Caco-2 (cell line): ENCODE data around the gene HOXA1. TPM values are rescaled to one million over a fixed set of nuclear protein-coding genes. Genes with fewer than 3 reads are reported as not detected.

Experiments
- BruUV-seq: library from RNA; stranded (reverse); fragments of 400-500 nt; replicated peaks from 2 replicates; lab custom pipeline; 2021; lab: Mats Ljungman, UMichigan
- CTCF ChIA-PET: fragments of 300-600 bp; sonication (Branson Sonifier 250); formaldehyde crosslinking; loops from one replicate; lab custom pipeline; 2022; ENCODE audit warnings: antibody characterized with exemption; lab: Charles Lee
- POLR2A ChIA-PET: fragments of 300-600 bp; sonication (Branson Sonifier 250); formaldehyde crosslinking; loops from one replicate; lab custom pipeline; 2022; ENCODE audit warnings: antibody characterized with exemption; lab: Charles Lee
- DNase-seq, 2 experiments: peaks; one replicate each; pipeline versions ENCODE4 v3.0.0 to v3.0.0-alpha.2; 2020 to 2022
- H3K27me3 ChIP-seq: replicated peaks from 2 replicates; pipeline ENCODE4 v1.6.0; 2011; ENCODE audit warnings: low read length; ENCODE audit not compliant: control insufficient read depth, insufficient read depth
- H3K36me3 ChIP-seq: 2 replicates; pipeline ENCODE4 v1.5.1; 2011; ENCODE audit warnings: low read length; ENCODE audit not compliant: control insufficient read depth, insufficient read depth
- H3K4me1 ChIP-seq: fragments of 250-450 bp; sonication (Bioruptor Pico); 2 replicates; pipeline ENCODE4 v1.5.1; 2020; ENCODE audit warnings: mild to moderate bottlenecking
- H3K4me3 ChIP-seq: 2 replicates; pipeline ENCODE4 v1.5.1; 2011; ENCODE audit warnings: low read depth, mild to moderate bottlenecking, control low read depth, low read length
- H3K9me3 ChIP-seq: fragments of 250-450 bp; sonication (Bioruptor Pico); 2 replicates; pipeline ENCODE4 v1.5.1; 2020; ENCODE audit warnings: mild to moderate bottlenecking, moderate library complexity
- H3K27ac Mint-ChIP-seq: one replicate; pipeline ENCODE4 v1.8.0; 2022; ENCODE audit warnings: mixed read lengths; ENCODE audit not compliant: unreplicated experiment
- H3K27me3 Mint-ChIP-seq: one replicate; pipeline ENCODE4 v1.8.0; 2022; ENCODE audit warnings: mixed read lengths; ENCODE audit not compliant: insufficient read depth, unreplicated experiment
- H3K36me3 Mint-ChIP-seq: one replicate; pipeline ENCODE4 v1.8.0; 2022; ENCODE audit warnings: mild to moderate bottlenecking, mixed read lengths; ENCODE audit not compliant: insufficient read depth, unreplicated experiment
- H3K4me1 Mint-ChIP-seq: one replicate; pipeline ENCODE4 v1.8.0; 2022; ENCODE audit warnings: low read depth, mixed read lengths; ENCODE audit not compliant: unreplicated experiment
- H3K4me3 Mint-ChIP-seq: one replicate; pipeline ENCODE4 v1.8.0; 2022; ENCODE audit warnings: mild to moderate bottlenecking, moderate library complexity, mixed read lengths; ENCODE audit not compliant: unreplicated experiment
- H3K9me3 Mint-ChIP-seq: one replicate; pipeline ENCODE4 v1.8.0; 2022; ENCODE audit warnings: mixed read lengths; ENCODE audit not compliant: unreplicated experiment
- intact Hi-C: fragments of 100-400 bp; cut with micrococcal nuclease; formaldehyde crosslinking; loops from one replicate; pipeline ENCODE4 v1.10.0; 2022; ENCODE audit not compliant: unreplicated experiment
- total RNA-seq: library from RNA; stranded (reverse); gene quantifications from 2 replicates; pipeline ENCODE4 v1.2.3, GENCODE V29; 2022
- TF ChIP-seq, protein P1 (sequence below), 2 experiments: fragments of 200-600 bp in 1 of 2; IDR thresholded peaks; 1 replicate in 1 of 2; 2 replicates in 1 of 2; pipeline versions ENCODE4 v1.5.1 to v1.8.0; 2011 to 2022; ENCODE audit warnings: antibody characterized with exemption in 1 of 2, control low read depth in 1 of 2, inconsistent platforms in 1 of 2, low read depth in 1 of 2, low read length in 1 of 2, mild to moderate bottlenecking in 1 of 2, moderate library complexity in 1 of 2; ENCODE audit not compliant: insufficient read depth in 1 of 2, severe bottlenecking in 1 of 2, unreplicated experiment in 1 of 2

HOXA1 gene
- total RNA-seq, 1 experiment from 2014 or later = 18.5 TPM

DNA sequence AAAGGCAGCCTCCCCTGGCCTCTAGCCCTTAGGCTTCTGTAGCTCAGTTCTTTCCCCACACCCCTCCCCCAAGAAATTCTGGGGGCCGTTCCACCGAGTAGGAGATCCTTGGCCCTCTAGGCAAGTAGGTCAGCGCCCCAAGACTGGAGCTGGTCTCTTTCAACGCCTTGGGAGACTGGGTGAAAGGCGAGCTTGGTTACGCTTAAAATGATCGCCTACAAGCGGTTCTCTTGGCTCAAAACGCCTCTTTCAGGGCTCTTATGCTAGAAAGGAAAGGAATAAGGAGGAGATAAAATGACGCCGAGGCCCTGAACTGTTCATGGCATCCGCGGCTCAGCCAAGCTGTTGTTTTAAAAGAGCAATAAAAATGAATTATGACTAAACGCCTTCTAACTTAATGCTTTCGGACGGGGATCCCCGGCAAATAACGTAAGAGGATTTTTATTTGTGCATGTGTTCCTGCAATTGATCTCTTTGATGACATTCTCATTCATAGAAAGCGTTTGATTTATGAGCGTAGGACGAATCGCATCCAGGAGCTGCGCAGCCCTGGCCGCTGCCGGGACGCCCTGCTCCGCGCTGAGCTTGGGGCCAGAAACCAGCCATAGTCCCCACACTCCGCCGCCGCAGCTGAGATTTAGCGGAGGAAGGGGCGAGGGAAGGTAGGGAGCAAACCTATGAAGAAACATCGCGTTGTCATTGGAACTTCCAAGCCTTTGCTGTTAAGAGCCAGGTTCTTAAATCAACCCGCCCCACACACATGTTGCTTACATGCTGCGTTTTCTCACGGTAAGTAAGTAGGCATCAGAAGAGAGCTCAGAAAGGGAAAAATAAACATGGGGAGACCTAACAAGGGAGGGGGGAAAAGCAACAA is 3.0 kb upstream of the HOXA1 start:
- H3K36me3 Mint-ChIP-seq = peaks cover 33% of the 10 kb centered on the region
- TF ChIP-seq, protein P1, sequence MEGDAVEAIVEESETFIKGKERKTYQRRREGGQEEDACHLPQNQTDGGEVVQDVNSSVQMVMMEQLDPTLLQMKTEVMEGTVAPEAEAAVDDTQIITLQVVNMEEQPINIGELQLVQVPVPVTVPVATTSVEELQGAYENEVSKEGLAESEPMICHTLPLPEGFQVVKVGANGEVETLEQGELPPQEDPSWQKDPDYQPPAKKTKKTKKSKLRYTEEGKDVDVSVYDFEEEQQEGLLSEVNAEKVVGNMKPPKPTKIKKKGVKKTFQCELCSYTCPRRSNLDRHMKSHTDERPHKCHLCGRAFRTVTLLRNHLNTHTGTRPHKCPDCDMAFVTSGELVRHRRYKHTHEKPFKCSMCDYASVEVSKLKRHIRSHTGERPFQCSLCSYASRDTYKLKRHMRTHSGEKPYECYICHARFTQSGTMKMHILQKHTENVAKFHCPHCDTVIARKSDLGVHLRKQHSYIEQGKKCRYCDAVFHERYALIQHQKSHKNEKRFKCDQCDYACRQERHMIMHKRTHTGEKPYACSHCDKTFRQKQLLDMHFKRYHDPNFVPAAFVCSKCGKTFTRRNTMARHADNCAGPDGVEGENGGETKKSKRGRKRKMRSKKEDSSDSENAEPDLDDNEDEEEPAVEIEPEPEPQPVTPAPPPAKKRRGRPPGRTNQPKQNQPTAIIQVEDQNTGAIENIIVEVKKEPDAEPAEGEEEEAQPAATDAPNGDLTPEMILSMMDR (IDR thresholded peaks at IDR 0.05; ENCODE audit: insufficient read depth in 1 of 2, low read depth in 1 of 2, low read length in 1 of 2, severe bottlenecking in 1 of 2, unreplicated experiment in 1 of 2) = no peak
- intact Hi-C loops = no loop called here
- no peaks in the 10 kb centered on the region for H3K9me3 Mint-ChIP-seq
- CTCF ChIA-PET = interaction anchor here (0.7 kb wide), 1 partner anchor 248 kb away, joined by 3 read pairs; no protein-coding TSS in a partner anchor
- POLR2A ChIA-PET = no interaction called here
- Histone ChIP-seq H3K27me3 (no peaks in the 10 kb centered on the region), H3K4me1 (peaks cover 10% of the 10 kb centered on the region), H3K9me3 (no peaks in the 10 kb centered on the region), H3K4me3 (no peak overlapping the region), H3K36me3 (no peaks in the 10 kb centered on the region)
- H3K27ac Mint-ChIP-seq = no peak overlapping the region
- TSS peak; percentile 5 for BruUV-seq
- no peak for DNase-seq
- H3K4me3 Mint-ChIP-seq = peak overlapping the region; percentile 87
- H3K4me1 Mint-ChIP-seq = peaks cover 30% of the 10 kb centered on the region
- H3K27me3 Mint-ChIP-seq = no peaks in the 10 kb centered on the region

DNA sequence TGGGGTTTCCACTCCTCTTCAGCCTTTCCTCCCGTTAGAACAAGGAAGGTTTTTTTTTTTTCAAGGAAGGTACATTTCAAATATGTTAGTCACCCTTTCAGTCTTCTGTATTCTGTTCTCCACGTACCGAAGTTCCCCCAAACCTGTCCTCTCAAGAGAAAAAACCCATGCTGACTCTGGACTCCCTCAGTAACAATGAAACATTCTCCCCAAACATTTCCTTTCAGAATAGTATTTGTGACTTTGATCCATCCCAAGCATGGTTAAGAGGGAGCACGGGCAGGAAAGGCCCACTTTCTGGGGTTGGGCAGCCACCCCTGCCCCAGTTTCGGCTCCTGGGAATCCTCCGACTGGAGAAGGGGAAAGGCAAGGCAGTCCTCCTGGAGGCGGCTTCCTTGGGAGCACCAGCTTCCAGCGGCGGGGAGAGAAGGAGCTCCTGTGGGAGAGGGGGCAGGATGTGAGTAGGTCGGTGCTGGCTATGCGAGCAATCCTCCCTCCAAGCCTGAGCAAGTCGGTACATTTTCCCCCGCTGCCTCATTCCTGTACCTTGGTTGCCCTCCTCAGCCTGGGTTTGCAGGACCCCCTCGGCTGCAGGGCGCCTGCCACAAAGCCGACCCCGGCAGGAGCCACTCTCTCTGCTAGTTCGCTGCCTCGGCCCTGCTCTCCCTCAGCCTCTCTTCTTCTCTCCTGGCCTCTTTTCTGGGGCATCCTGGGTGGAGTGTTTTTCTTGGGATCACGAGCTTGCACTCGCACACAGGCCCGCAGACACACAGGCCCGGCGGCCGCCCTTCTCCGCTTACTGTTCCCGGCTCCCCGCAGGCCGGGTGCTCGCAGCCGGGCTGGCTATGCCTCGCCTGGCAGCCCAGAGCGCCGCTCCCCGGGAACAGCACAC is 2.1 kb upstream of the HOXA1 start:
- Histone ChIP-seq H3K36me3 (no peaks in the 10 kb centered on the region), H3K27me3 (no peaks in the 10 kb centered on the region), H3K9me3 (no peaks in the 10 kb centered on the region), H3K4me3 (peak overlapping the region; percentile 86), H3K4me1 (peaks cover 10% of the 10 kb centered on the region)
- BruUV-seq = no TSS peak
- intact Hi-C loops = loop anchor here (2.0 kb wide), 1 partner anchor 59 kb away; no protein-coding TSS in a partner anchor
- POLR2A ChIA-PET = no interaction called here
- peak overlapping the region; percentile 87 for H3K4me3 Mint-ChIP-seq
- CTCF ChIA-PET = interaction anchor here (0.7 to 2.1 kb wide), 3 partner anchors 13 to 247 kb away, joined by 3 to 7 read pairs (median 3); no protein-coding TSS in a partner anchor
- peaks cover 35% of the 10 kb centered on the region for H3K4me1 Mint-ChIP-seq
- DNase-seq = no peak
- TF ChIP-seq, protein P1 (IDR thresholded peaks at IDR 0.05; ENCODE audit: insufficient read depth in 1 of 2, low read depth in 1 of 2, low read length in 1 of 2, severe bottlenecking in 1 of 2, unreplicated experiment in 1 of 2) = no peak
- no peaks in the 10 kb centered on the region for H3K9me3 Mint-ChIP-seq
- peak overlapping the region; percentile 74 for H3K27ac Mint-ChIP-seq
- peaks cover 33% of the 10 kb centered on the region for H3K36me3 Mint-ChIP-seq
- H3K27me3 Mint-ChIP-seq = no peaks in the 10 kb centered on the region
